H9 (cell line): Measurements from ENCODE around the gene BCKDHA. TPM values are rescaled to one million over a fixed set of nuclear protein-coding genes. Genes with fewer than 3 reads are reported as not detected.

ENCODE experiments used
- DNase-seq: peaks from one replicate; pipeline ENCODE4 v3.0.0-alpha.2; 2017
- H2AFZ ChIP-seq: one replicate; pipeline ENCODE4 v1.6.1; 2013; ENCODE audit warnings: mild to moderate bottlenecking, low read length, control low read depth, moderate library complexity
- H2AK5ac ChIP-seq: 2 replicates; pipeline ENCODE4 v1.6.1; 2013; ENCODE audit warnings: low read length, control low read depth, mixed read lengths; ENCODE audit not compliant: insufficient read length
- H2BK120ac ChIP-seq: one replicate; pipeline ENCODE4 v1.6.1; 2013; ENCODE audit warnings: low read depth, mild to moderate bottlenecking, low read length, control low read depth, inconsistent platforms; ENCODE audit not compliant: poor library complexity, severe bottlenecking
- H2BK12ac ChIP-seq: 2 replicates; pipeline ENCODE4 v1.6.1; 2013; ENCODE audit warnings: low read length, control low read depth, mixed read lengths, low read depth; ENCODE audit not compliant: insufficient read length
- H2BK15ac ChIP-seq: 2 replicates; pipeline ENCODE4 v1.6.1; 2013; ENCODE audit warnings: low read depth, low read length, control low read depth
- H2BK20ac ChIP-seq: one replicate; pipeline ENCODE4 v1.6.1; 2013; ENCODE audit warnings: low read depth, mild to moderate bottlenecking, low read length, control low read depth, inconsistent platforms; ENCODE audit not compliant: poor library complexity, severe bottlenecking
- H2BK5ac ChIP-seq: 2 replicates; pipeline ENCODE4 v1.6.1; 2013; ENCODE audit warnings: low read length, control low read depth, mixed read lengths; ENCODE audit not compliant: insufficient read length
- H3K14ac ChIP-seq: 2 replicates; pipeline ENCODE4 v1.6.1; 2013; ENCODE audit warnings: low read length, control low read depth; ENCODE audit not compliant: insufficient read depth
- H3K18ac ChIP-seq: 2 replicates; pipeline ENCODE4 v1.6.1; 2013; ENCODE audit warnings: low read depth, mild to moderate bottlenecking, mixed read lengths, low read length, control low read depth; ENCODE audit not compliant: insufficient read length
- H3K23ac ChIP-seq: 2 replicates; pipeline ENCODE4 v1.6.1; 2013; ENCODE audit warnings: low read length, control low read depth, mixed read lengths, low read depth; ENCODE audit not compliant: insufficient read length
- H3K23me2 ChIP-seq: 2 replicates; pipeline ENCODE4 v1.6.1; 2013; ENCODE audit warnings: low read depth, mild to moderate bottlenecking, mixed read lengths, low read length, control low read depth; ENCODE audit not compliant: insufficient read length, poor library complexity, severe bottlenecking
- H3K27ac ChIP-seq: 2 replicates; pipeline ENCODE4 v1.5.1; 2013; ENCODE audit warnings: low read length, control low read depth, mixed read lengths, low read depth; ENCODE audit not compliant: insufficient read length
- H3K27me3 ChIP-seq: 2 replicates; pipeline ENCODE4 v1.6.1; 2013; ENCODE audit warnings: low read length, control low read depth, inconsistent platforms; ENCODE audit not compliant: insufficient read depth
- H3K4ac ChIP-seq: 2 replicates; pipeline ENCODE4 v1.6.1; 2013; ENCODE audit warnings: low read depth, mild to moderate bottlenecking, control low read depth, inconsistent platforms, low read length, moderate library complexity
- H3K4me1 ChIP-seq: 2 replicates; pipeline ENCODE4 v1.6.1; 2013; ENCODE audit warnings: low read length, control low read depth, inconsistent platforms; ENCODE audit not compliant: insufficient read depth
- H3K4me2 ChIP-seq: 2 replicates; pipeline ENCODE4 v1.6.1; 2013; ENCODE audit warnings: low read length, control low read depth, mixed read lengths; ENCODE audit not compliant: insufficient read length, insufficient read depth
- H3K56ac ChIP-seq: 2 replicates; pipeline ENCODE4 v1.6.1; 2013; ENCODE audit warnings: low read depth, mild to moderate bottlenecking, mixed read lengths, low read length, control low read depth; ENCODE audit not compliant: insufficient read length
- H3K79me1 ChIP-seq: 2 replicates; pipeline ENCODE4 v1.6.1; 2013; ENCODE audit warnings: low read depth, mild to moderate bottlenecking, moderate library complexity, low read length, control low read depth, inconsistent platforms; ENCODE audit not compliant: insufficient read depth, poor library complexity, severe bottlenecking
- H3K79me2 ChIP-seq: 2 replicates; pipeline ENCODE4 v1.6.1; 2013; ENCODE audit warnings: low read length, control low read depth, inconsistent platforms; ENCODE audit not compliant: insufficient read depth
- H3K9ac ChIP-seq: 2 replicates; pipeline ENCODE4 v1.6.1; 2013; ENCODE audit warnings: low read length, control low read depth, mixed read lengths; ENCODE audit not compliant: insufficient read length; ENCODE audit errors: extremely low read depth
- H3K9me3 ChIP-seq: one replicate; pipeline ENCODE4 v1.6.1; 2013; ENCODE audit warnings: low read depth, low read length, inconsistent platforms; ENCODE audit not compliant: control insufficient read depth
- H3T11ph ChIP-seq: one replicate; pipeline ENCODE4 v1.6.1; 2013; ENCODE audit warnings: mild to moderate bottlenecking, low read length, control low read depth, inconsistent platforms
- H4K20me1 ChIP-seq: one replicate; pipeline ENCODE4 v1.6.1; 2013; ENCODE audit not compliant: control insufficient read depth, insufficient read length, insufficient read depth
- H4K5ac ChIP-seq: 2 replicates; pipeline ENCODE4 v1.6.1; 2013; ENCODE audit warnings: low read depth, mild to moderate bottlenecking, mixed read lengths, low read length, control low read depth; ENCODE audit not compliant: insufficient read length
- H4K8ac ChIP-seq: replicated peaks from 2 replicates; pipeline ENCODE4 v1.6.1; 2013; ENCODE audit warnings: low read length, control low read depth, mixed read lengths, low read depth; ENCODE audit not compliant: insufficient read length
- H4K91ac ChIP-seq: 2 replicates; pipeline ENCODE4 v1.6.1; 2013; ENCODE audit warnings: low read depth, mild to moderate bottlenecking, moderate library complexity, mixed read lengths, low read length, control low read depth; ENCODE audit not compliant: insufficient read length
- H3K27ac Mint-ChIP-seq, 3 experiments: 2 replicates in 2 of 3; 3 replicates in 1 of 3; pipeline ENCODE4 v1.8.0; 2020 to 2021; ENCODE audit warnings: mixed read lengths in 3 of 3, mild to moderate bottlenecking in 1 of 3, moderate library complexity in 1 of 3
- H3K27me3 Mint-ChIP-seq: 2 replicates; pipeline ENCODE4 v1.8.0; 2021; ENCODE audit warnings: low read depth, mild to moderate bottlenecking, moderate library complexity, mixed read lengths
- H3K36me3 Mint-ChIP-seq, 3 experiments: 2 replicates in 2 of 3; 3 replicates in 1 of 3; pipeline ENCODE4 v1.8.0; 2020 to 2021; ENCODE audit warnings: low read depth in 3 of 3, mixed read lengths in 3 of 3; ENCODE audit not compliant: insufficient read depth in 1 of 3
- H3K4me1 Mint-ChIP-seq, 2 experiments: 2 replicates each; pipeline ENCODE4 v1.8.0; 2020; ENCODE audit warnings: mixed read lengths in 2 of 2
- H3K4me3 Mint-ChIP-seq, 2 experiments: 2 replicates in 1 of 2; 3 replicates in 1 of 2; pipeline ENCODE4 v1.8.0; 2020 to 2021; ENCODE audit warnings: mild to moderate bottlenecking in 2 of 2, mixed read lengths in 2 of 2, moderate library complexity in 1 of 2
- H3K9me3 Mint-ChIP-seq, 2 experiments: 2 replicates in 1 of 2; 3 replicates in 1 of 2; pipeline ENCODE4 v1.8.0; 2020; ENCODE audit warnings: mild to moderate bottlenecking in 2 of 2, mixed read lengths in 2 of 2, moderate library complexity in 1 of 2
- CTCF ChIP-seq: fragments of 200-600 bp; sonication (generic); conservative IDR thresholded peaks from 3 replicates; pipeline ENCODE4 v1.8.0; 2021; ENCODE audit warnings: antibody characterized with exemption, mild to moderate bottlenecking
- WGBS: extraction: QIAGEN DNeasy Blood & Tissue Kit; methylation state at CpG from one replicate; pipeline ENCODE4 v1.1.7; 2013; ENCODE audit warnings: missing lambda C conversion rate, low lambda C conversion rate, mixed read lengths; ENCODE audit not compliant: insufficient read length; ENCODE audit errors: extremely low coverage; 5-methylcytosine and 5-hydroxymethylcytosine counted together
- total RNA-seq: library from RNA; stranded (reverse); gene quantifications from 2 replicates; pipeline ENCODE4 v1.2.1, GENCODE V29; 2021

The BCKDHA gene
- total RNA-seq, 1 experiment from 2014 or later, result 21.1 TPM

GRCh38 chr19:41372501-41372900 is 25.1 kb upstream of the BCKDHA start:
- H3T11ph ChIP-seq, result no peak overlapping the region
- no peak overlapping the region for H2BK120ac ChIP-seq
- Mint-ChIP-seq H3K4me3 (no peak overlapping the region), H3K27me3 (peaks cover 7% of the 10 kb centered on the region), H3K36me3 (no peaks in the 10 kb centered on the region), H3K27ac (no peak overlapping the region), H3K4me1 (peaks cover 10 to 14% of the 10 kb centered on the region in 2 experiments), H3K9me3 (no peaks in the 10 kb centered on the region; a peak in 1 of 5 replicates)
- H2AFZ ChIP-seq, result no peak overlapping the region
- no peak for DNase-seq
- H3K27ac ChIP-seq, result no peak overlapping the region
- H3K4ac ChIP-seq, result no peak overlapping the region
- no peak overlapping the region for H2BK20ac ChIP-seq
- H2BK5ac ChIP-seq, result no peak overlapping the region
- no peak overlapping the region for H3K18ac ChIP-seq
- no peaks in the 10 kb centered on the region for H4K20me1 ChIP-seq
- no peak overlapping the region for H3K23ac ChIP-seq
- no peak overlapping the region for H3K4me2 ChIP-seq
- H3K79me1 ChIP-seq, result no peaks in the 10 kb centered on the region
- H3K23me2 ChIP-seq, result peaks cover 7% of the 10 kb centered on the region
- no peak overlapping the region for H4K8ac ChIP-seq
- no peak overlapping the region for H4K91ac ChIP-seq
- no peaks in the 10 kb centered on the region for H3K79me2 ChIP-seq
- TF ChIP-seq CTCF, result no peak
- no peak overlapping the region for H3K14ac ChIP-seq
- H2BK12ac ChIP-seq, result no peak overlapping the region
- H3K56ac ChIP-seq, result no peak overlapping the region
- no peak overlapping the region for H4K5ac ChIP-seq
- no peak overlapping the region for H3K9ac ChIP-seq
- H3K4me1 ChIP-seq, result peaks cover 2% of the 10 kb centered on the region; the same call in 1 of the 2 replicates
- WGBS, result no CpG with 5 or more reads among the region's 2 CpGs
- no peaks in the 10 kb centered on the region for H3K27me3 ChIP-seq
- no peak overlapping the region for H2AK5ac ChIP-seq
- H3K9me3 ChIP-seq, result no peaks in the 10 kb centered on the region
- H2BK15ac ChIP-seq, result no peak overlapping the region
